Lung (tissue), 12 donors: ENCODE measurements around the gene TENM4. TPM values are rescaled to one million over a fixed set of nuclear protein-coding genes. Genes with fewer than 3 reads are reported as not detected.
A peak's percentile ranks its signal among the peaks of the same experiment; 100 is the strongest.

Experiments used
- ATAC-seq: fragments of 200-7000 bp; cut with Tn5 transposase; one replicate; pipeline ENCODE4 v1.9.1; 2020; ENCODE audit warnings: moderate number of reproducible peaks; ENCODE audit not compliant: insufficient read depth, low FRiP score
- DNase-seq, 3 donors: peaks; one replicate each; pipeline ENCODE4 v3.0.0-alpha.2; 2013 to 2017
- H3K27ac ChIP-seq, 2 donors: one replicate each; pipeline ENCODE4 v1.5.1; 2013; ENCODE audit warnings: mild to moderate bottlenecking in 2 of 2, moderate library complexity in 2 of 2, control low read depth in 1 of 2, inconsistent platforms in 1 of 2, low read depth in 1 of 2, low read length in 1 of 2
- H3K27me3 ChIP-seq, 3 donors: one replicate each; pipeline ENCODE4 v1.5.1; 2013; ENCODE audit warnings: low read length in 2 of 3; ENCODE audit not compliant: control insufficient read depth in 3 of 3, insufficient read depth in 3 of 3
- H3K36me3 ChIP-seq, 4 donors: one replicate each; pipeline ENCODE4 v1.5.1; 2013; ENCODE audit warnings: low read length in 4 of 4, mild to moderate bottlenecking in 1 of 4, moderate library complexity in 1 of 4; ENCODE audit not compliant: control insufficient read depth in 4 of 4, insufficient read depth in 4 of 4
- H3K4me1 ChIP-seq, 5 donors: one replicate each; pipeline ENCODE4 v1.5.1; 2013; ENCODE audit warnings: low read length in 5 of 5, mild to moderate bottlenecking in 2 of 5, moderate library complexity in 1 of 5; ENCODE audit not compliant: control insufficient read depth in 5 of 5, insufficient read depth in 5 of 5
- H3K4me3 ChIP-seq: one replicate; pipeline ENCODE4 v1.5.1; 2013; ENCODE audit warnings: mild to moderate bottlenecking, control low read depth, moderate library complexity
- H3K9ac ChIP-seq, 2 donors: one replicate each; pipeline ENCODE4 v1.5.1; 2013; ENCODE audit warnings: low read length in 2 of 2, control low read depth in 1 of 2; ENCODE audit not compliant: insufficient read depth in 1 of 2
- H3K9me3 ChIP-seq, 4 donors: one replicate each; pipeline ENCODE4 v1.5.1; 2013; ENCODE audit warnings: low read length in 3 of 4, mild to moderate bottlenecking in 1 of 4, moderate library complexity in 1 of 4; ENCODE audit not compliant: control insufficient read depth in 4 of 4, insufficient read depth in 3 of 4
- WGBS, 2 donors: extraction: QIAGEN DNeasy Blood & Tissue Kit; methylation state at CpG; one replicate each; pipeline ENCODE4 v1.1.7; 2013; 5-methylcytosine and 5-hydroxymethylcytosine counted together
- polyA plus RNA-seq, 2 donors: library from polyadenylated mRNA; stranded (reverse); fragments of 200-250 nt; gene quantifications; one replicate each; pipeline ENCODE4 v1.2.1, GENCODE V29; 2013
- total RNA-seq, 2 donors: library from RNA; depleted of rRNA in 1 of 2; stranded (reverse); fragments of >200 nt in 1 of 2; gene quantifications; one replicate each; pipeline ENCODE4 v1.2.1, GENCODE V29; 2014 to 2021
- TF ChIP-seq, protein P1 (sequence below): IDR thresholded peaks from 2 replicates; pipeline ENCODE4 v1.5.1; 2012; ENCODE audit warnings: mild to moderate bottlenecking; ENCODE audit errors: control extremely low read depth, extremely low read depth
- donor health status: control.
- donor health status: control.
- donor health status: Bipolar disorder and iron deficiency.
- donor health status: healthy.
- donor health status: DM: yes; HTN: yes; CAD: no.

TENM4 gene
- total and polyA plus RNA-seq, 4 donors = 0.28 to 16.4 (median 3.2) TPM

DNA sequence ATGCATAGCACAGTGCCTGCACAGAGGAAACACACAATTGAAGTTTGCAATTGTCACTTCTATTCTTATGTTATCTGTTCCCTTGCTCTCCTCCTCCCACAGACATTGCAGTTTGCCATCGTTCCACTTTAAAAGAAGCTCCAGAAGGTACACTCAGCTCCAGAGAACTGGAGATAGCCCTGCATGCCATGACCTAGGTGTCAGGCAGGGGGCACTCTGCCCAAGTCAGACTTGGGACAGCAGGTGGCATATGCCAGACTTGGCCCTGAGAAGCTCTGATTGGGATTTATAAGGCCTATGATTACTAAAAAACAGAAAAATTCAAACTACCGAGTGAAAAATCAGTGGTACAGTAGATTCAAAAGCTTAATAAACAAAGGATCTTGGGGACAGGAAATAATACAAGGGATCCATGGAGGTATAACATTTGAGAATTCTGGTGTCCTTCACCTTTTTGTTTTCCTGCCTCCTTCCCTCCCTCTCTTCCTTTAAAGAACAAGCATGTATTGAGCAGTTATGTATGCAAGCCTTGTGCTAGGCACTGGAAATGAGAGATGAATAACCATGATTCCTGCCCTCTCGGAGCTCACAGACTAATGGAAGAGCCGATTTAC lies 40.0 kb downstream of the TENM4 start:
- H3K27ac ChIP-seq = no peak overlapping the region

DNA sequence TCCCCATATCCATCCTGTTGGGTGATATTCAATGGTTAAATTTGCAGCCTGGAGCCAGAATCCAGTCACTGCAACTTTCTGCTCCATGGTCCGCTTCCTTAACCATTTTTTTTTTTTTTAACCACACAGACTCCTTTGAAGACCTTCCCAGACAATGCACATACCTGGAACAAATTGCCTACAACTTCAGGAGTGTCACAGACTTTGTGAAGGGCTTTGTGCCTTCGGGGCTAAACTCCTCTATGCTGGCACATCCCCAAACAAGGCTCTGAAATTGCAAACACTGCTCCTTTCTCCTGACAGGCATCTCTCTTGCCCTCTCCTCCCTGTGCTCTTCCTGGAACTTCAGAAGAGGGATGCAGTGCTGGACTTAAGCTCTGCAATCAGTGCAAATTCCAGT lies 40.6 kb downstream of the TENM4 start:
- WGBS, 2 donors = 40 to 68% methylated on average over 2 of the region's 2 CpGs
- TF ChIP-seq, protein P1, sequence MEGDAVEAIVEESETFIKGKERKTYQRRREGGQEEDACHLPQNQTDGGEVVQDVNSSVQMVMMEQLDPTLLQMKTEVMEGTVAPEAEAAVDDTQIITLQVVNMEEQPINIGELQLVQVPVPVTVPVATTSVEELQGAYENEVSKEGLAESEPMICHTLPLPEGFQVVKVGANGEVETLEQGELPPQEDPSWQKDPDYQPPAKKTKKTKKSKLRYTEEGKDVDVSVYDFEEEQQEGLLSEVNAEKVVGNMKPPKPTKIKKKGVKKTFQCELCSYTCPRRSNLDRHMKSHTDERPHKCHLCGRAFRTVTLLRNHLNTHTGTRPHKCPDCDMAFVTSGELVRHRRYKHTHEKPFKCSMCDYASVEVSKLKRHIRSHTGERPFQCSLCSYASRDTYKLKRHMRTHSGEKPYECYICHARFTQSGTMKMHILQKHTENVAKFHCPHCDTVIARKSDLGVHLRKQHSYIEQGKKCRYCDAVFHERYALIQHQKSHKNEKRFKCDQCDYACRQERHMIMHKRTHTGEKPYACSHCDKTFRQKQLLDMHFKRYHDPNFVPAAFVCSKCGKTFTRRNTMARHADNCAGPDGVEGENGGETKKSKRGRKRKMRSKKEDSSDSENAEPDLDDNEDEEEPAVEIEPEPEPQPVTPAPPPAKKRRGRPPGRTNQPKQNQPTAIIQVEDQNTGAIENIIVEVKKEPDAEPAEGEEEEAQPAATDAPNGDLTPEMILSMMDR = no peak

More for the DNA sequence above, 40.0 kb downstream of the TENM4 start:
- ATAC-seq = no peak
- H3K36me3 ChIP-seq = no peaks in the 10 kb centered on the region
- H3K9ac ChIP-seq = no peak overlapping the region
- TF ChIP-seq, protein P1 = peak; percentile 23
- peak; percentile 17 to 28 (median 26) for DNase-seq
- 76% methylated on average over 4 of the region's 4 CpGs for WGBS, 2 donors
- H3K4me1 ChIP-seq = peaks cover 0 to 16% (median 2%) of the 10 kb centered on the region in 5 donors
- no peak overlapping the region for H3K4me3 ChIP-seq
- no peaks in the 10 kb centered on the region for H3K27me3 ChIP-seq
- peaks cover 0 to 7% (median 0%) of the 10 kb centered on the region in 4 donors for H3K9me3 ChIP-seq

DNA sequence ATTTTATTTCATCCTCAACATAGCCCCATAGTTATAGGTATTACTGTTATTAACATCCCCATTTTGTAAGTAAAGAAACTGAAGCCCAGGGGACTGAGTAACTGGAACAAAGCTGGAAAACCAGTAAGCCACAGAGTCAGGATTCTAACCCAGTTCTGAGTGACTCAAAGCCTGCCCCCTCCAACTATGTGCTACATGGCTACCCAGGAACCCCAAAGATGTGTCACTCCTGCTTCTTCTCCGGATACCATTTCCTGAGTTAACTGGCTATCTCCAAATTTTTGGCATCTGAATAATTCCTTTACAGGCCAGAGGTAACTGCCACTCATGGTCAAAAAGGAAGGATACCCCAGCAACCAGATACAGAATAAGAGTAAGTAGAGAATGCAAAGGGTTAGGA lies 43.6 kb downstream of the TENM4 start:
- peaks cover 0 to 5% (median 0%) of the 10 kb centered on the region in 5 donors for H3K4me1 ChIP-seq
- no peak overlapping the region for H3K9ac ChIP-seq
- H3K27ac ChIP-seq = no peak overlapping the region
- no peak overlapping the region for H3K4me3 ChIP-seq
- peaks cover 0 to 7% (median 0%) of the 10 kb centered on the region in 4 donors for H3K9me3 ChIP-seq
- DNase-seq = no peak
- TF ChIP-seq, protein P1 = no peak
- 81 to 87% methylated on average over 1 of the region's 1 CpG for WGBS, 2 donors
- ATAC-seq = no peak
- no peaks in the 10 kb centered on the region for H3K36me3 ChIP-seq
- no peaks in the 10 kb centered on the region for H3K27me3 ChIP-seq

More for the DNA sequence above, 40.6 kb downstream of the TENM4 start:
- no peak overlapping the region for H3K27ac ChIP-seq
- H3K9me3 ChIP-seq = peaks cover 0 to 7% (median 0%) of the 10 kb centered on the region in 4 donors
- H3K4me3 ChIP-seq = no peak overlapping the region
- H3K36me3 ChIP-seq = no peaks in the 10 kb centered on the region
- H3K27me3 ChIP-seq = no peaks in the 10 kb centered on the region
- ATAC-seq (no peak), DNase-seq (no peak)
- H3K4me1 ChIP-seq = peaks cover 0 to 16% (median 2%) of the 10 kb centered on the region in 5 donors
- H3K9ac ChIP-seq = no peak overlapping the region
